GM19467 (cell line): ENCODE measurements around the gene LRRC43.

Experiments used
- ATAC-seq: cut with Tn5 transposase; IDR thresholded peaks from one replicate; pipeline ENCODE4 v1.9.1; 2021; ENCODE audit warnings: mild to moderate bottlenecking, moderate library complexity; ENCODE audit not compliant: unreplicated experiment

LRRC43 gene

GRCh38 chr12:122215771-122216170, 32.8 kb downstream of the LRRC43 start:
- no peak for ATAC-seq

GRCh38 chr12:122216445-122216844, 33.5 kb downstream of the LRRC43 start:
- ATAC-seq, result no peak

GRCh38 chr12:122225683-122226365, 42.9 kb downstream of the LRRC43 start, which contains the start of gene DIABLO:
TSS of gene DIABLO (minus strand) at chr12:122226052. CDS start at chr12:122226014, 38 bp downstream.
- peak; percentile 90 for ATAC-seq

GRCh38 chr12:122226366-122227125, 43.6 kb downstream of the LRRC43 start:
- no peak for ATAC-seq

DNA sequence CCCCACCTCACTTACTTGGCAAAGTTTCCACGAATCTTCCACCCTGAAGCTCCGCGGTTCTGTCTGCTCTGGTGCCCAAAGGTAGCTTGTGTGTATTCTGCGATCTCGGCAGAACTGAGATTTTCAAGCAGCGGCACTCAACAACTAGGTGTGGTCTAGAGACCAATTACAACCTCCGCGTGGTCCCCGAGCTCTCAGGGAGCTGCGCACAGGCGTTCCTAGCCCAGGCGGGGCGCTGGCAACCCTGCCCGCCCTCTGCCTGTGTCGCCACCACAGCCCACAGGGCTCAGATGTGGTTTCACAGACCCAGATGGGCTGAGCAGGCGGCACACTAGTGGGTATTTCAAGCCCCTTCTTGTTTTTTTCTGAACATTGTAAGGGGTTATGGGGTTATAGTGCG, 44.4 kb downstream of the LRRC43 start:
- ATAC-seq, result no peak

DNA sequence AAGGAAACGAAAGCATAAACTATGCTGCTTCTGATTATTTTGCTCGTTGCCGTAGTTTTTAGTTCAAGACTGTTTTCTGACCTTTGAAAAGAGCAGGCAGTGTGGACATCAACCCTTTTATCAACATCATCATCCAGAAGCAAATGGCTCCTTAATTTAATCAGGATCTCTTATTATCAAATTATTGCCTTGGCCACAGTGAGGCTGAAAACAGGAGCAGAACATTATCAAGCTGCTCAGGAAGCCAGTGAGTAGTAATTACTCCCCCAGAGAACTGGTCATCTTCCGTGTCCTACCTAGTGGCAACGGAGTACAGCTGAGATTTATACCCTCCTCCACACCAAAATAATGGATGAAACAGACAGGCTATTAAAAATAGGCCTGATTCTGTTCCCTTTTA, 45.2 kb downstream of the LRRC43 start:
- no peak for ATAC-seq

- ATAC-seq, result no peak
Observed at GRCh38 chr12:122230798-122231197, 47.9 kb downstream of the LRRC43 start.

DNA sequence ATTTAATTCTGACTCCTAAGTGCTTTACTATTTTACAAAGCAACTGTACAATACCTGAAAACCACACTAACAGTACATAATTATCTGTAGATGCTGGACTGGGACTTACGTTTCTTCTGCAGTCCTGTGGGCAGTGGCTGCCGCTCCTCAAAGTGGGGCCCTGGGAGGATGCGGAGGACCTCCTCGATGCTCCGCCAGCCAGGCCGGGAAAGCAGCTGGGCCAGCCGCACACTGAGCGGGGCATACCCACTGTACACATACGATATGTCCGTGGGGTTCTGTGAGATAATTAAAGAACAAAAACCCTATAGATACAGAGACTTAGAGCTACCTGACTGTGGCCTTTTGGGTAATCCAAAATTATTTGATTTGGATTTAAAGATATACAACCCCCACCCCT, 49.8 kb downstream of the LRRC43 start:
- no peak for ATAC-seq

- ATAC-seq, result no peak
Observed at GRCh38 chr12:122235741-122236140, 52.8 kb downstream of the LRRC43 start.

DNA sequence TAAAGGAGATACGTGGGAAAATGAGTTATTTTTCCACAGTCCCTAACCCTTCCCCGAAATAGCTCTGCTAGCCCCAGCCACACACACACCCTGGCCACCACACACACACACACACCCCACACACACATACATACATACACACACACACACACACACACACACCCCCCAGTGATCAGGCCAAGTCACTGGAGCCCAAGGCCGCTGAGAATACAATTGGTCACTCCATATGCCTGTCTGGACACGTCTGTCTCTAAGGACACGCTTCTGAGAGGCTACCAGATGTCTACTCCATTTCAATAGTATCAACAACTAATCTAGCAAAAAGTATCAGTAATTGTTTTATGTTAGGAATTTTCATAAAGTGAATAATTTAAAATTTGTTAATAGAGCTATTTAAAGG, 55.9 kb downstream of the LRRC43 start:
- ATAC-seq, result no peak

DNA sequence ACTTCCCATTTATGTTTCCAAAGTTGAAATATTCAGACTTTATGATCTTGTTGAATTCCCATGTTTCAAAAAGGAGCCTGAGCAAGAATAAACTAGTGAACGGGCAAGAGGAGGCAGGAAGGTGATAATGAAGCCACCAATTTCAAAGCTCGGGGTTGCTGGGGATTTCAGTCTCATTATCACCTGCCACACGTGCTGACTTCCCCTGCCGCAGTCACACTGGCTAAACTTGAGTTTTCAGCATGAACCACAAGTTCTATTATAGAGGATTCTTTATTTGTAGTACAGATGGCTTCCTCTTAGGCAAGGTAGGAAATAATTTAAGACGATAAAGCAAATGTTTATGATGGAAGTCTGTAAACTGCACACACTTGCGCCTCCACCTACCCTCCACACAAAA, 61.0 kb downstream of the LRRC43 start:
- no peak for ATAC-seq

- no peak for ATAC-seq
Observed at GRCh38 chr12:122244565-122245371, 61.8 kb downstream of the LRRC43 start.

DNA sequence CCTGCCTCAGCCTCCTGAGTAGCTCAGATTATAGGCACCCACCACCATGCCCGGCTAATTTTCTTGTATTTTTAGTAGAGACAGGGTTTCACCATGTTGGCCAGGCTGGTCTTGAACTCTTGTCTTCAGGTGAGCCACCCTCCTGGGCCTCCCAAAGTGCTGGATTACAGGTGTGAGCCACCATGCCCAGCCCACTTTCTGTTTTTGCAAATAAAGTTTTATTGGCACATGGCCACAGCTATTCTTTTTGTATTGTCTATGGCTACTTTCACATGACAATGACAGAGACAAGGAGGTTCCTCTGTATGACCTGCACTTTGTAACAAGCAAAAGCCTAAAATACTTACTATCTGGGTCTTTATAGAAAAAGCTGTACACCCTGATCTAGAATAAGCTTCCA, 62.6 kb downstream of the LRRC43 start:
- ATAC-seq, result no peak

- no peak for ATAC-seq
Observed at GRCh38 chr12:122250047-122250446, 67.1 kb downstream of the LRRC43 start.

DNA sequence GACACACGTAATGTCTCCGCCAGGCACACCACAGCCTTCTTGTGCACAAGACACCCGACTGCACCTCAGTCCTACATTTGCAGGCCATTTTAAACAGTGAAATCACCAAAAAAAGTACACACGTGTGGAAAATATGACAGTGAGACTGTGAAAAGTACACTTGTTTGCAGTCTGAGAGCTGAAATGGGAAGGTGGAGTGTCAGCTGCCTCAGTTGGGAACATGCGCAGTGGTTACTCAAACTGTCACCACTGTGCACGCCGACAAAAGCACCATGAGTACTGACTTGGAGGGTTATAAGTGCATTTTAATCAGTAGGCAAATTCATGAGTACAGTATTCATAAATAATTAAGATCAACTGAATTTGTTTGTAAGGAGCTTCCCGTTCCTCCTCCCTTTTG, 67.6 kb downstream of the LRRC43 start:
- no peak for ATAC-seq
